NB4 (cell line): Measurements from ENCODE around the gene NAXD.

ENCODE experiments used
- MAX ChIP-seq: IDR thresholded peaks from 2 replicates; pipeline ENCODE4 v1.6.1; 2011; ENCODE audit warnings: low read depth, low read length
- MYC ChIP-seq: IDR thresholded peaks from 2 replicates; pipeline ENCODE4 v1.6.1; 2011; ENCODE audit warnings: low read depth, low read length

DNA sequence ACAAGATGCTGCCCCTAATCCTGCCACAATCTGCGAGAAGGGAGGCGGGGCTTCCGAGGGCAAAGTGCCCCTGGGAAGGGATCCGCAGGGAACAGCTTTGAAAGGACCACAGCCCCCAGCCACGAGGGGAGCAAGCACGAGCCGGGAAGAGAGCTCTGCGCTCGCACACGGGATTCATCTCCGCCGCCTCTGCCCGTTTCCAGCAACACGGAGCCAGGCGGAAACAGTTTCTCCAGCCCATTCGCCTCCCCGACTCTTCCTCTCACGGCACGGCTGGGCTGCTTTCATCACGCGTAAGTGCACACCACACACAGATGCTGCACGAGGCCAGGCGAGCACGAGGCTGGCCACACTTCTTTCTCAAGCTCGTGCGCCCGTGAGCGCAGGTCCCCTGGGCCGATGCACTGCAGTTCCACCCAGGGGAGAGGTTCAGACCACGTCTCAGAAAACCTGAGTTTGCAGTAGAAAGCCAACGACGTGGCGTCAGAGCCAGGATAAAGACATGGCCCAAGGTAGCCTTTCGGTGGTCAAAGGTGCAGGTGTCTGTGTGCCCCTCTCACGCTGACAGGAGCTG, 33.6 kb downstream of the NAXD start:
- TF ChIP-seq MAX: no peak
- no peak for TF ChIP-seq MYC
